Heart left ventricle (tissue), 13 donors: ENCODE measurements around the gene UCHL1.

Source experiments
- POLR2A ChIP-seq, 2 donors: fragments of 450-650 bp; IDR thresholded peaks; one replicate each; pipeline ENCODE4 v1.6.1; 2017; ENCODE audit warnings: antibody characterized with exemption in 2 of 2, mild to moderate bottlenecking in 2 of 2, moderate library complexity in 2 of 2
- TF ChIP-seq, protein P1 (sequence below), 12 donors: fragments of 200-600 bp; sonication (generic) in 4 of 12; IDR thresholded peaks; one replicate each; pipeline versions ENCODE4 v1.5.0 to v1.8.0; 2018 to 2022; ENCODE audit warnings: antibody characterized with exemption in 12 of 12, mild to moderate bottlenecking in 5 of 12
- donor health status: ischemic (EF 13 %, LVEDD 7.1; RV severe dilation, severe dysfunction).
- donor health status: DM: no; HTN: yes; CAD: no.
- donor health status: DM: no; HTN: no; CAD: no.
- donor health status: ischemic (EF 25% LVEDD 6.9; RV normal size, moderate dysfunction).
- donor health status: ischemic (EF 25% LVEDD 5.7; RV mildly dilated, moderate dysfunction).
- donor health status: ischemic (EF 35%, LVEDD 5.7; RV mildly dilated, moderate dysfunction).
- donor health status: nonischemic (EF 11% LVEDD 7.7; RV severe dilation, severe dysfunction).
- donor health status: DM: yes; HTN: yes; CAD: no.
- donor health status: PGD.
- donor health status: ischemic (EF 29% LVEDD 5.4; RV normal size, mild dysfunction).
- donor health status: nonischemic (EF 23%, LVEDD 6.1; RV moderate dilation, normal function).

DNA sequence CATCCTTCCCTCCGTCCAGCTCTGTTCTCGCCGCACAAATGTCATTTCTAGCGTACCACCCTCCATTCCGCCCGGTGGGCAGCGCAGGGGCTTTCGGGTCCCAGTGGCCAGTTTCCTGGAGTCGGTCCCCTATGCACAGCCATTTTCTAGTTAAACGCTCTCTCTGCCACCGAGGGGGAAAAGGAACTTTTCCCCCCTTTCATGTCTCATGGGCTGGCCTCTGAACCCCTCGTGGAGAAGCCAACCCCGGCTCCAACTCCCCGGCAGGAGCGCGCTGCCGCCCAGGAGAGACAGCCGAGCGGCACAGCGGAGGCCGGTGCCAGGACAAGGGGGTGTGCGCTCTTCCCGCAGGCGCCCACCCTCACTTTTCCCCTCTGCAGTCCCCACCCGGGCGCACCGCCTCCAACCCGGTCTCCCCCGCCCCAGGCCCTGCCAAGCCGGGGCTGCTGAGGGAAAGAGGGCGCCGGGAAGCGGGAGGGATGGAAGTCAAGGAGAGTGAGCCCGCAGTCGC, 43.0 kb upstream of the UCHL1 start:
- TF ChIP-seq, protein P1, sequence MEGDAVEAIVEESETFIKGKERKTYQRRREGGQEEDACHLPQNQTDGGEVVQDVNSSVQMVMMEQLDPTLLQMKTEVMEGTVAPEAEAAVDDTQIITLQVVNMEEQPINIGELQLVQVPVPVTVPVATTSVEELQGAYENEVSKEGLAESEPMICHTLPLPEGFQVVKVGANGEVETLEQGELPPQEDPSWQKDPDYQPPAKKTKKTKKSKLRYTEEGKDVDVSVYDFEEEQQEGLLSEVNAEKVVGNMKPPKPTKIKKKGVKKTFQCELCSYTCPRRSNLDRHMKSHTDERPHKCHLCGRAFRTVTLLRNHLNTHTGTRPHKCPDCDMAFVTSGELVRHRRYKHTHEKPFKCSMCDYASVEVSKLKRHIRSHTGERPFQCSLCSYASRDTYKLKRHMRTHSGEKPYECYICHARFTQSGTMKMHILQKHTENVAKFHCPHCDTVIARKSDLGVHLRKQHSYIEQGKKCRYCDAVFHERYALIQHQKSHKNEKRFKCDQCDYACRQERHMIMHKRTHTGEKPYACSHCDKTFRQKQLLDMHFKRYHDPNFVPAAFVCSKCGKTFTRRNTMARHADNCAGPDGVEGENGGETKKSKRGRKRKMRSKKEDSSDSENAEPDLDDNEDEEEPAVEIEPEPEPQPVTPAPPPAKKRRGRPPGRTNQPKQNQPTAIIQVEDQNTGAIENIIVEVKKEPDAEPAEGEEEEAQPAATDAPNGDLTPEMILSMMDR (IDR thresholded peaks at IDR 0.05) = no peak
- TF ChIP-seq POLR2A (IDR thresholded peaks at IDR 0.05) = no peak
